ENCODE data around the gene TSPEAR. TPM values are rescaled to one million over a fixed set of nuclear protein-coding genes. Genes with fewer than 3 reads are reported as not detected.
"Not testable (repeated sequence)": the region's sequence is repeated elsewhere in the genome, so short reads cannot be mapped to it uniquely, and the experiment has no call there.

The TSPEAR gene
- total RNA-seq, 3 donors from 2014 or later (not counting 1 experiment from before 2014, with no cell fraction given), result not detected

GRCh38 chr21:44592446-44593311, 118.7 kb downstream of the TSPEAR start, which contains the start of gene KRTAP10-6:
Gene KRTAP10-6 (minus strand): TSS chr21:44592505. CDS start chr21:44592484, 21 bp downstream.
- no peaks in the 10 kb centered on the region for H3K9me3 ChIP-seq (ENCODE audit: control insufficient read depth, insufficient read depth, low read length)
- 69% methylated on average over 33 of the region's 33 CpGs for WGBS (ENCODE audit: insufficient coverage)

GRCh38 chr21:44591801-44592130, 119.6 kb downstream of the TSPEAR start:
- H3K36me3 Mint-ChIP-seq; intact Hi-C loops (cut with micrococcal nuclease); H3K27me3 ChIP-seq (ENCODE audit: control insufficient read depth, insufficient read depth, low read length); H3K27ac Mint-ChIP-seq; ATAC-seq; H3K4me1 Mint-ChIP-seq; H3K4me3 ChIP-seq (ENCODE audit: low read length); H3K36me3 ChIP-seq (ENCODE audit: control insufficient read depth, insufficient read depth, low read length); H3K4me1 ChIP-seq (ENCODE audit: control insufficient read depth, insufficient read depth, low read length); H3K27ac ChIP-seq (ENCODE audit: low read length); DNase-seq; H3K9me3 Mint-ChIP-seq; H3K4me3 Mint-ChIP-seq; H3K9me3 ChIP-seq (ENCODE audit: control insufficient read depth, insufficient read depth, low read length): not testable (repeated sequence)
- H3K27me3 Mint-ChIP-seq (ENCODE audit: low read depth in 2 of 2), result peaks cover 19 to 36% of the 10 kb centered on the region in 2 donors
- WGBS (ENCODE audit: insufficient coverage), result no CpG with 5 or more reads among the region's 4 CpGs

More at GRCh38 chr21:44592446-44593311, 118.7 kb downstream of the TSPEAR start, which contains the start of gene KRTAP10-6:
- peaks cover 14 to 27% of the 10 kb centered on the region in 2 donors for H3K27me3 Mint-ChIP-seq (ENCODE audit: low read depth in 2 of 2)
- no peaks in the 10 kb centered on the region for H3K9me3 Mint-ChIP-seq
- Histone ChIP-seq H3K27ac (ENCODE audit: low read length) (no peak within 1 kb of the TSS), H3K27me3 (ENCODE audit: control insufficient read depth, insufficient read depth, low read length) (no peaks in the 10 kb centered on the region), H3K4me1 (ENCODE audit: control insufficient read depth, insufficient read depth, low read length) (no peaks in the 10 kb centered on the region), H3K36me3 (ENCODE audit: control insufficient read depth, insufficient read depth, low read length) (no peaks in the 10 kb centered on the region), H3K4me3 (ENCODE audit: low read length) (no peak within 1 kb of the TSS)
- peaks cover 0 to 5% of the 10 kb centered on the region in 2 donors for H3K4me1 Mint-ChIP-seq
- ATAC-seq, result no peak
- no peak for DNase-seq
- intact Hi-C loops (cut with micrococcal nuclease), result no loop called here
- TF ChIP-seq CTCF (IDR thresholded peaks at IDR 0.05), result no peak
- H3K36me3 Mint-ChIP-seq, result no peaks in the 10 kb centered on the region
- no peak within 1 kb of the TSS for H3K4me3 Mint-ChIP-seq
- H3K27ac Mint-ChIP-seq, result no peak within 1 kb of the TSS

- WGBS (ENCODE audit: insufficient coverage), result 82% methylated on average over 18 of the region's 19 CpGs
- H3K27me3 ChIP-seq (ENCODE audit: control insufficient read depth, insufficient read depth, low read length); intact Hi-C loops (cut with micrococcal nuclease); H3K9me3 ChIP-seq (ENCODE audit: control insufficient read depth, insufficient read depth, low read length); H3K4me1 ChIP-seq (ENCODE audit: control insufficient read depth, insufficient read depth, low read length); H3K27ac Mint-ChIP-seq; H3K36me3 Mint-ChIP-seq; H3K36me3 ChIP-seq (ENCODE audit: control insufficient read depth, insufficient read depth, low read length); DNase-seq; H3K4me3 ChIP-seq (ENCODE audit: low read length); H3K27ac ChIP-seq (ENCODE audit: low read length); H3K4me1 Mint-ChIP-seq; H3K4me3 Mint-ChIP-seq; H3K9me3 Mint-ChIP-seq: not testable (repeated sequence)
- ATAC-seq, result peak in 1 of 3 donors; percentile 31
- peaks cover 26 to 42% of the 10 kb centered on the region in 2 donors for H3K27me3 Mint-ChIP-seq (ENCODE audit: low read depth in 2 of 2)
Observed at GRCh38 chr21:44590897-44591800, 120.2 kb downstream of the TSPEAR start.

- Histone ChIP-seq H3K4me3 (ENCODE audit: low read length) (no peak overlapping the region), H3K9me3 (ENCODE audit: control insufficient read depth, insufficient read depth, low read length) (no peaks in the 10 kb centered on the region), H3K27me3 (ENCODE audit: control insufficient read depth, insufficient read depth, low read length) (no peaks in the 10 kb centered on the region), H3K36me3 (ENCODE audit: control insufficient read depth, insufficient read depth, low read length) (no peaks in the 10 kb centered on the region), H3K27ac (ENCODE audit: low read length) (no peak overlapping the region), H3K4me1 (ENCODE audit: control insufficient read depth, insufficient read depth, low read length) (no peaks in the 10 kb centered on the region)
- Mint-ChIP-seq H3K4me3 (no peak overlapping the region), H3K9me3 (no peaks in the 10 kb centered on the region), H3K27ac (no peak overlapping the region), H3K27me3 (ENCODE audit: low read depth in 2 of 2) (peaks cover 33 to 50% of the 10 kb centered on the region in 2 donors), H3K4me1 (peaks cover 0 to 5% of the 10 kb centered on the region in 2 donors), H3K36me3 (no peaks in the 10 kb centered on the region)
- no peak for TF ChIP-seq CTCF (IDR thresholded peaks at IDR 0.05)
- no peak for DNase-seq
- intact Hi-C loops (cut with micrococcal nuclease), result no loop called here
- ATAC-seq, result peak in 1 of 3 donors; percentile 18
- WGBS (ENCODE audit: insufficient coverage), result 79% methylated on average over 10 of the region's 10 CpGs
Observed at GRCh38 chr21:44590311-44590721, 121.1 kb downstream of the TSPEAR start.
